Tibial artery (tissue), 4 donors: ENCODE results near the gene ZIC5.

Source experiments
- DNase-seq, 2 donors: peaks; one replicate each; pipeline ENCODE4 v3.0.0-alpha.2; 2019
- H3K27ac ChIP-seq, 2 donors: fragments of 200-600 bp; sonication (generic) in 1 of 2; 1 replicate in 1 of 2; 2 replicates in 1 of 2; pipeline ENCODE4 v1.5.1; 2018 to 2019; ENCODE audit warnings: mild to moderate bottlenecking in 1 of 2
- H3K27me3 ChIP-seq, 2 donors: fragments of 200-600 bp; sonication (generic) in 1 of 2; one replicate each; pipeline versions ENCODE4 v1.5.1 to v1.6.0; 2016 to 2019
- H3K36me3 ChIP-seq, 3 donors: fragments of 200-600 bp; sonication (generic) in 2 of 3; one replicate each; pipeline ENCODE4 v1.5.1; 2016 to 2019; ENCODE audit warnings: mild to moderate bottlenecking in 2 of 3
- H3K4me1 ChIP-seq, 4 donors: fragments of 200-600 bp; sonication (generic) in 2 of 4; 1 replicate in 3 of 4; 2 replicates in 1 of 4; pipeline ENCODE4 v1.5.1; 2016 to 2019
- H3K4me3 ChIP-seq, 2 donors: fragments of 200-600 bp; sonication (generic) in 1 of 2; 1 replicate in 1 of 2; 2 replicates in 1 of 2; pipeline ENCODE4 v1.5.1; 2018 to 2019; ENCODE audit warnings: mild to moderate bottlenecking in 2 of 2
- H3K9me3 ChIP-seq, 3 donors: fragments of 200-600 bp; sonication (generic) in 1 of 3; one replicate each; pipeline ENCODE4 v1.5.1; 2016 to 2019
- CTCF ChIP-seq, 2 experiments: fragments of 200-600 bp in 1 of 2; fragments of 450-650 bp in 1 of 2; IDR thresholded peaks; one replicate each; pipeline ENCODE4 v1.5.1; 2017 to 2019; ENCODE audit warnings: antibody characterized with exemption in 2 of 2, mild to moderate bottlenecking in 1 of 2, moderate library complexity in 1 of 2
- intact Hi-C: fragments of 100-400 bp; cut with DNase I; formaldehyde crosslinking; loops from one replicate; pipeline ENCODE4 v1.15.0; 2023; ENCODE audit warnings: low total_unique reads

ZIC5 gene

DNA sequence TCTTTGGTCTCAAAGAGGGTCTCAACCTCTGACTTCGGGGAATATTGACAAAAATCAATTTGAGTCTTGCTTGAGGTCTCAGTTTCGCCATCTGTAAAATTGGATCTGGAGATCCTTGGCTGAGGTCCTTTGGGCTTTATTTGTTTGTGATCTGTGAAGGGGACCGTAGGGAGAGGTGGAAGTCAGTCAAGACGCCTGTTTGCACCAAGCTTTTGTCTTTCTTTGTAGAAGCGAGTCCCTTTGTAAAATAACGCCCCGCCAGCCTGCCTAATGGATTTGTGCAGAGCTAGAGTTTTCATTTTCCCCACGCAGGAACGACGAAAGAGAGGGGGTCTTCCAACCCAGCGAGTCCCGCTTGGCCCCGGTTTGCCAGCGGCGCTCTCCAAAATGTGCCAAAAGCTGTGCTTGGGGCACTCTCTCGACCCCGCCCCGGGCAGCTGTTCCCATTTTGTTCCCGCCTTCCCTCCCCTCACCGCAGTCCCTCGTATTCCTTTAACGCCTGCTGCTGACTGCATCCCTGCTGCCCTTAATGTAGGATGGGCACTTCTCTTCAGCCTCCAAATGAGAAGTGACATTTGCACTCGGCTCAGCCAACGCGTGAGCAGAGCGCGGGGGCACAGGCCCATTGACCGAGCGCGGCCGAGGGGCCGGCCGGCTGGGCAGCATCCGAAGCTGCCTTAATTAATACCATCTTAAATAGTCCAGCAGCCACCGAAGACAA, 13.0 kb downstream of the ZIC5 start:
- no peaks in the 10 kb centered on the region for H3K36me3 ChIP-seq
- intact Hi-C loops: loop anchor here (5.0 to 10.0 kb wide), 2 partner anchors 34 to 716 kb away; partner anchors contain the start of gene TMTC4
- peaks cover 0 to 44% (median 31%) of the 10 kb centered on the region in 4 donors for H3K4me1 ChIP-seq
- H3K9me3 ChIP-seq: no peaks in the 10 kb centered on the region
- DNase-seq: no peak
- H3K27me3 ChIP-seq: peaks cover 7 to 98% of the 10 kb centered on the region in 2 donors
- no peak overlapping the region for H3K27ac ChIP-seq
- H3K4me3 ChIP-seq: no peak overlapping the region
- no peak for TF ChIP-seq CTCF (IDR thresholded peaks at IDR 0.05)

GRCh38 chr13:99956473-99957349, 14.9 kb downstream of the ZIC5 start:
- no peak for DNase-seq
- Histone ChIP-seq H3K27ac (no peak overlapping the region), H3K9me3 (no peaks in the 10 kb centered on the region), H3K4me3 (peak overlapping the region in 1 of 2 donors; percentile 27), H3K27me3 (peaks cover 7 to 98% of the 10 kb centered on the region in 2 donors), H3K36me3 (no peaks in the 10 kb centered on the region), H3K4me1 (peaks cover 0 to 44% (median 31%) of the 10 kb centered on the region in 4 donors)
- no peak for TF ChIP-seq CTCF (IDR thresholded peaks at IDR 0.05)
- intact Hi-C loops: loop anchor here (5.0 to 10.0 kb wide), 2 partner anchors 36 to 718 kb away; partner anchors contain the start of gene TMTC4

DNA sequence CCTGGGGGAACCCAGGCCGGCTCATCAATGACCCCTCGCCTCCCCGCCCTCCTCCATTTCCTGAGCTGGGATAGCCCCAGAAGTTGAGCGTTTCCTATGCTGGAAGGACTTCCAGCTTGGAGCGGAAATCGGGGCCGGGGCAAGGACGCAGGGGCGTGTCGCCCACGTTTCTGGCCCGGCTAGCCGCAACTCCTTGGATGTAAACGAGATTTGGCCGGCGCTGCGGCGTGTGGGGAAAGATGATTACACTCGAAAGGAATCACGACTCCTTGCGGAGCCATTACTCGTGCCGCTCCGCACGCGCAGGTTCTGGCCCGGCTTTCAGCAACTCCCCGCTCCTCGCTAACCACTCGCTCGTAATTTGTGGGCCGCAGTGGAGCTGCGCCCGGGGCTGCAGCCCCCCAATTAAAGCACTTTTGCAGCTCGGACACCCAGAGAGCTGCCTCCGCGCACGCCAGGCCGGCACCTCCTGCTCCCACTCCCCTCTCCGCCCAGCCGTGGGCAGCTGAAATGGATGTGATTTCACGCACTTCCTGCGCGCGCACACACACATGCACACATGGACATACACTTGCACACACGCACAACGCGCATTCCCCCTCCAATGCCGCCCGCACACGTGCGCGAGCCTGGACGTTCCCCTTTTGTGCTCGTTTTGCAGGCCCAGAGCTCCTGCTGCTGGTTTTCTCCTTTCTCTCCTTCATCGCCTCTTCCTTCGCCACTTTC, 15.7 kb downstream of the ZIC5 start:
- H3K4me3 ChIP-seq: peak overlapping the region in 1 of 2 donors; percentile 27
- no peak for DNase-seq
- no peaks in the 10 kb centered on the region for H3K9me3 ChIP-seq
- peaks cover 0 to 44% (median 31%) of the 10 kb centered on the region in 4 donors for H3K4me1 ChIP-seq
- TF ChIP-seq CTCF (IDR thresholded peaks at IDR 0.05): no peak
- H3K27ac ChIP-seq: no peak overlapping the region
- intact Hi-C loops: loop anchor here (5.0 to 10.0 kb wide), 2 partner anchors 36 to 719 kb away; partner anchors contain the start of gene TMTC4
- no peaks in the 10 kb centered on the region for H3K36me3 ChIP-seq
- peaks cover 7 to 98% of the 10 kb centered on the region in 2 donors for H3K27me3 ChIP-seq

GRCh38 chr13:99955107-99955746, 16.3 kb downstream of the ZIC5 start:
- Histone ChIP-seq H3K4me1 (peaks cover 0 to 42% (median 31%) of the 10 kb centered on the region in 4 donors), H3K36me3 (no peaks in the 10 kb centered on the region), H3K27ac (no peak overlapping the region), H3K9me3 (no peaks in the 10 kb centered on the region), H3K27me3 (peaks cover 7 to 95% of the 10 kb centered on the region in 2 donors), H3K4me3 (no peak overlapping the region)
- intact Hi-C loops: loop anchor here (5.0 to 10.0 kb wide), 2 partner anchors 37 to 720 kb away; partner anchors contain the start of gene TMTC4
- no peak for TF ChIP-seq CTCF (IDR thresholded peaks at IDR 0.05)
- DNase-seq: no peak
